B cell (primary cell): Measurements from ENCODE around the gene DEPDC1B. TPM values are rescaled to one million over a fixed set of nuclear protein-coding genes. Genes with fewer than 3 reads are reported as not detected.

Source experiments
- ATAC-seq: fragments of 200-7000 bp; cut with Tn5 transposase; one replicate; pipeline ENCODE4 v1.10.0; 2021; ENCODE audit warnings: low read depth, mild to moderate bottlenecking, moderate number of reproducible peaks, moderate library complexity
- CTCF ChIA-PET: fragments of 350-600 bp; sonication (Branson Sonifier 250); formaldehyde crosslinking; loops from one replicate; lab custom pipeline; 2021; ENCODE audit warnings: antibody characterized with exemption, inconsistent platforms; lab: Charles Lee
- POLR2A ChIA-PET: fragments of 350-600 bp; sonication (Branson Sonifier 250); formaldehyde crosslinking; loops from one replicate; lab custom pipeline; 2021; ENCODE audit warnings: antibody characterized with exemption; lab: Charles Lee
- DNase-seq: peaks from one replicate; pipeline ENCODE4 v3.0.0; 2013
- H2AFZ ChIP-seq: 2 replicates; pipeline ENCODE4 v1.6.1; 2012; ENCODE audit warnings: mild to moderate bottlenecking, low read depth, low read length; ENCODE audit not compliant: insufficient read depth, poor library complexity, severe bottlenecking
- H3K27ac ChIP-seq, 2 donors: 1 replicate in 1 of 2; 2 replicates in 1 of 2; pipeline ENCODE4 v1.5.1; 2012 to 2013; ENCODE audit warnings: low read length in 2 of 2, mild to moderate bottlenecking in 2 of 2, moderate library complexity in 1 of 2
- H3K27me3 ChIP-seq, 4 experiments: fragments of 200-600 bp in 1 of 4; sonication (generic) in 1 of 4; replicated peaks in 1 of 4; 1 replicate in 2 of 4; 2 replicates in 2 of 4; pipeline versions ENCODE4 v1.6.1 to v1.7.0; 2013 to 2016; ENCODE audit warnings: low read length in 3 of 4, mild to moderate bottlenecking in 2 of 4, mixed read lengths in 1 of 4, moderate library complexity in 1 of 4; ENCODE audit not compliant: insufficient read depth in 4 of 4, control insufficient read depth in 3 of 4; ENCODE audit errors: control extremely low read depth in 1 of 4
- H3K36me3 ChIP-seq, 2 experiments: replicated peaks in 1 of 2; 1 replicate in 1 of 2; 2 replicates in 1 of 2; pipeline versions ENCODE4 v1.6.1 to v1.7.1; 2013; ENCODE audit warnings: low read length in 1 of 2; ENCODE audit not compliant: insufficient read depth in 2 of 2, control insufficient read depth in 1 of 2; ENCODE audit errors: control extremely low read depth in 1 of 2, extremely low read depth in 1 of 2
- H3K4me1 ChIP-seq, 2 donors: fragments of 200-600 bp in 1 of 2; sonication (generic) in 1 of 2; 1 replicate in 1 of 2; 2 replicates in 1 of 2; pipeline versions ENCODE4 v1.5.1 to v1.6.1; 2013 to 2017; ENCODE audit warnings: low read length in 2 of 2; ENCODE audit not compliant: control insufficient read depth in 2 of 2, insufficient read depth in 2 of 2
- H3K4me2 ChIP-seq: replicated peaks from 2 replicates; pipeline ENCODE3; 2012; ENCODE audit warnings: mild to moderate bottlenecking, low read depth, low read length; ENCODE audit not compliant: poor library complexity, severe bottlenecking
- H3K4me3 ChIP-seq, 5 experiments: fragments of 200-600 bp in 1 of 5; sonication (generic) in 1 of 5; 1 replicate in 3 of 5; 2 replicates in 2 of 5; pipeline versions ENCODE4 v1.5.1 to v1.7.0; 2011 to 2016; ENCODE audit warnings: low read length in 4 of 5, mild to moderate bottlenecking in 4 of 5, low read depth in 2 of 5, control low read depth in 1 of 5, moderate library complexity in 1 of 5; ENCODE audit not compliant: insufficient read depth in 1 of 5; ENCODE audit errors: control extremely low read depth in 1 of 5, extremely low read depth in 1 of 5
- H3K79me2 ChIP-seq: fragments of 200-600 bp; sonication (generic); one replicate; pipeline ENCODE4 v1.6.0; 2016; ENCODE audit warnings: low read length; ENCODE audit not compliant: control insufficient read depth, insufficient read depth
- H3K9ac ChIP-seq: fragments of 200-600 bp; sonication (generic); 2 replicates; pipeline ENCODE4 v1.6.1; 2017; ENCODE audit warnings: mild to moderate bottlenecking, low read length, moderate library complexity
- H3K9me3 ChIP-seq, 3 donors: one replicate each; pipeline versions ENCODE4 v1.6.1 to v1.7.1; 2013; ENCODE audit warnings: low read length in 2 of 3; ENCODE audit not compliant: control insufficient read depth in 2 of 3, insufficient read depth in 1 of 3; ENCODE audit errors: control extremely low read depth in 1 of 3
- H4K20me1 ChIP-seq: 2 replicates; pipeline ENCODE4 v1.6.0; 2012; ENCODE audit warnings: mild to moderate bottlenecking, low read length; ENCODE audit not compliant: insufficient read depth, control insufficient read depth, poor library complexity, severe bottlenecking
- H3K27ac Mint-ChIP-seq: one replicate; pipeline ENCODE4 v1.8.0; 2021; ENCODE audit warnings: mixed read lengths
- H3K27me3 Mint-ChIP-seq: one replicate; pipeline ENCODE4 v1.8.0; 2021; ENCODE audit warnings: mixed read lengths
- H3K4me1 Mint-ChIP-seq: one replicate; pipeline ENCODE4 v1.8.0; 2021; ENCODE audit warnings: mixed read lengths
- H3K4me3 Mint-ChIP-seq: one replicate; pipeline ENCODE4 v1.8.0; 2021; ENCODE audit warnings: mixed read lengths
- H3K9me3 Mint-ChIP-seq: one replicate; pipeline ENCODE4 v1.8.0; 2022; ENCODE audit warnings: mixed read lengths; ENCODE audit not compliant: insufficient read depth
- CTCF ChIP-seq: fragments of 200-600 bp; IDR thresholded peaks from one replicate; pipeline ENCODE4 v1.8.0; 2022; ENCODE audit warnings: antibody characterized with exemption, mild to moderate bottlenecking
- EZH2 ChIP-seq: IDR thresholded peaks from 2 replicates; pipeline ENCODE4 v1.6.1; 2012; ENCODE audit warnings: borderline replicate concordance, low read depth, mild to moderate bottlenecking, moderate library complexity, low read length; ENCODE audit not compliant: insufficient read depth, poor library complexity, severe bottlenecking
- WGBS: methylation state at CpG from one replicate; pipeline ENCODE4 v1.1.5; 2013; ENCODE audit warnings: missing lambda C conversion rate; ENCODE audit not compliant: insufficient coverage; 5-methylcytosine and 5-hydroxymethylcytosine counted together
- intact Hi-C: fragments of 100-400 bp; cut with micrococcal nuclease; formaldehyde crosslinking; loops from one replicate; pipeline ENCODE4 v1.10.0; 2022
- polyA plus RNA-seq: library from polyadenylated mRNA; depleted of rRNA; stranded (reverse); fragments of >200 nt; gene quantifications from 2 replicates; pipeline ENCODE4 v1.2.3, GENCODE V29; 2012
- total RNA-seq, 2 donors: library from RNA; stranded (reverse); fragments of 120-200 nt in 1 of 2; gene quantifications; 1 replicate in 1 of 2; 2 replicates in 1 of 2; pipeline versions ENCODE4 v1.2.3 to v1.2.4, GENCODE V29; 2013 to 2022

Gene DEPDC1B
- total and polyA plus RNA-seq, 2 donors (not counting 1 experiment from before 2014, with no cell fraction given) = 0.04 to 0.25 TPM

DNA sequence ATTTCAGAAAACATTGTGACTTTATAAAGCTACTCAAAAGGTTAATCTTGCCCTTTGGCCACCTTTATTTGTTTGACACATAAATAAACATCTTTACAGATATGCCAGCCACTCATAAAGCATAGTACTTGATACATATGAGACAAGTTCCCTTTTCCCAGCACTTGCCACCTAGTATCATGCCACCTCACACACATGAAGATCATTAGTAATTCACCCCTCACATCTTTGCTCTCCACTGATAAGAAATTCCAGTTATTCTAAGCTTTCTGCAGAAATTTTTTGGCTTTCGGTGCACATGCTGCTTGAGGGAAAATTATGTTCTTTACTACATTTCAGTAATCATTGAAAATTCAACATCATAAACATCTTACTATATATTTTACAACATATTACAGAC lies 59.1 kb downstream of the DEPDC1B start:
- Histone ChIP-seq H3K4me1 (no peaks in the 10 kb centered on the region), H3K9me3 (no peaks in the 10 kb centered on the region), H3K79me2 (no peaks in the 10 kb centered on the region), H3K36me3 (no peaks in the 10 kb centered on the region), H3K27ac (no peak overlapping the region), H3K4me3 (no peak overlapping the region), H3K9ac (no peak overlapping the region), H2AFZ (no peak overlapping the region), H4K20me1 (no peaks in the 10 kb centered on the region), H3K4me2 (no peak overlapping the region), H3K27me3 (no peaks in the 10 kb centered on the region)
- no peaks in the 10 kb centered on the region for H3K27me3 Mint-ChIP-seq
- H3K27ac Mint-ChIP-seq = no peak overlapping the region
- DNase-seq = no peak
- H3K4me1 Mint-ChIP-seq = no peaks in the 10 kb centered on the region
- no peak for ATAC-seq
- POLR2A ChIA-PET = no interaction called here
- H3K4me3 Mint-ChIP-seq = no peak overlapping the region
- TF ChIP-seq CTCF (no peak), EZH2 (no peak)
- intact Hi-C loops = loop anchor here (10.0 kb wide), 1 partner anchor 246 kb away; no protein-coding TSS in a partner anchor
- no peaks in the 10 kb centered on the region for H3K9me3 Mint-ChIP-seq
- no CpG with 5 or more reads among the region's 1 CpG for WGBS
- CTCF ChIA-PET = no interaction called here

GRCh38 chr5:60639544-60639943 lies 60.4 kb downstream of the DEPDC1B start:
- DNase-seq = no peak
- WGBS = 86% methylated on average over 1 of the region's 1 CpG
- POLR2A ChIA-PET = no interaction called here

More at GRCh38 chr5:60639544-60639943, 60.4 kb downstream of the DEPDC1B start:
- Histone ChIP-seq H3K9ac (no peak overlapping the region), H2AFZ (no peak overlapping the region), H4K20me1 (no peaks in the 10 kb centered on the region), H3K4me2 (no peak overlapping the region), H3K9me3 (no peaks in the 10 kb centered on the region), H3K27ac (no peak overlapping the region), H3K4me3 (no peak overlapping the region), H3K79me2 (no peaks in the 10 kb centered on the region), H3K4me1 (no peaks in the 10 kb centered on the region), H3K36me3 (no peaks in the 10 kb centered on the region), H3K27me3 (no peaks in the 10 kb centered on the region)
- intact Hi-C loops = no loop called here
- no peak for ATAC-seq
- Mint-ChIP-seq H3K4me3 (no peak overlapping the region), H3K27me3 (no peaks in the 10 kb centered on the region), H3K9me3 (no peaks in the 10 kb centered on the region), H3K4me1 (no peaks in the 10 kb centered on the region), H3K27ac (no peak overlapping the region)
- CTCF ChIA-PET = interaction anchor here (1.0 kb wide), 1 partner anchor 29 kb away, joined by 3 read pairs; no protein-coding TSS in a partner anchor
- no peak for TF ChIP-seq EZH2
- TF ChIP-seq CTCF = no peak
